HEK293 (cell line): ENCODE measurements around the gene TUBD1.
"Not testable (repeated sequence)": the region's sequence is repeated elsewhere in the genome, so short reads cannot be mapped to it uniquely, and the experiment has no call there.

ENCODE experiments used
- CTCF ChIA-PET: fragments of 350-600 bp; formaldehyde crosslinking; extraction: SDS; loops from one replicate; lab custom pipeline; 2021; ENCODE audit warnings: antibody characterized with exemption; lab: Yijun Ruan, JAX
- POLR2A ChIA-PET: fragments of 300-600 bp; formaldehyde crosslinking; extraction: SDS; loops from one replicate; lab custom pipeline; 2020; ENCODE audit warnings: antibody characterized with exemption, inconsistent platforms; lab: Yijun Ruan, JAX
- H3K27ac ChIP-seq: fragments of 200-500 bp; sonication (Bioruptor generic); 2 replicates; pipeline ENCODE4 v1.5.1; 2014; ENCODE audit warnings: low read depth, low read length, control low read depth, inconsistent platforms; ENCODE audit errors: extremely low read depth
- H3K36me3 ChIP-seq, 2 experiments: fragments of 200-500 bp in 1 of 2; sonication (Bioruptor generic) in 1 of 2; 1 replicate in 1 of 2; 2 replicates in 1 of 2; pipeline ENCODE4 v1.5.1; 2014 to 2017; ENCODE audit warnings: inconsistent platforms in 2 of 2, low read length in 2 of 2; ENCODE audit not compliant: control insufficient read depth in 2 of 2, insufficient read depth in 1 of 2
- H3K4me1 ChIP-seq: fragments of 200-500 bp; sonication (Bioruptor generic); 2 replicates; pipeline ENCODE4 v1.5.1; 2014; ENCODE audit warnings: mild to moderate bottlenecking, low read length, inconsistent platforms; ENCODE audit not compliant: control insufficient read depth, insufficient read depth
- H3K4me3 ChIP-seq: 2 replicates; pipeline ENCODE4 v1.5.1; 2011; ENCODE audit warnings: low read depth, mild to moderate bottlenecking, control low read depth, low read length, moderate library complexity
- H3K9me3 ChIP-seq: fragments of 200-500 bp; sonication (Bioruptor generic); 2 replicates; pipeline ENCODE4 v1.5.1; 2014; ENCODE audit warnings: low read depth, low read length, inconsistent platforms; ENCODE audit not compliant: control insufficient read depth, insufficient read depth
- MZF1 ChIP-seq: fragments of 450-650 bp; formaldehyde crosslinking; IDR thresholded peaks from 2 replicates; pipeline ENCODE4 v1.5.1; 2017; ENCODE audit warnings: missing biosample characterization, missing genetic modification characterization, borderline replicate concordance
- OSR2 ChIP-seq: fragments of 450-650 bp; formaldehyde crosslinking; IDR thresholded peaks from 2 replicates; pipeline ENCODE4 v1.5.1; 2016; ENCODE audit warnings: missing biosample characterization, missing genetic modification characterization
- REPIN1 ChIP-seq: fragments of 450-650 bp; formaldehyde crosslinking; IDR thresholded peaks from 2 replicates; pipeline ENCODE4 v1.5.1; 2017; ENCODE audit warnings: missing biosample characterization, missing genetic modification characterization, low read depth
- SCRT2 ChIP-seq: fragments of 450-650 bp; formaldehyde crosslinking; IDR thresholded peaks from 2 replicates; pipeline ENCODE4 v1.5.1; 2016; ENCODE audit warnings: missing biosample characterization, missing genetic modification characterization
- ZEB2 ChIP-seq: fragments of 450-650 bp; formaldehyde crosslinking; IDR thresholded peaks from 2 replicates; pipeline ENCODE4 v1.5.1; 2016; ENCODE audit warnings: missing biosample characterization, missing genetic modification characterization
- ZNF184 ChIP-seq: fragments of 450-650 bp; IDR thresholded peaks from 2 replicates; pipeline ENCODE4 v1.5.1; 2018; ENCODE audit warnings: missing biosample characterization, mild to moderate bottlenecking, missing genetic modification characterization
- ZNF660 ChIP-seq: fragments of 450-650 bp; IDR thresholded peaks from 2 replicates; pipeline ENCODE4 v1.5.1; 2018; ENCODE audit warnings: missing biosample characterization, mild to moderate bottlenecking, missing genetic modification characterization
- ZNF664 ChIP-seq: fragments of 450-650 bp; formaldehyde crosslinking; IDR thresholded peaks from 2 replicates; pipeline ENCODE4 v1.5.1; 2016; ENCODE audit warnings: missing biosample characterization, missing genetic modification characterization
- ZXDB ChIP-seq: fragments of 450-650 bp; formaldehyde crosslinking; IDR thresholded peaks from 2 replicates; pipeline ENCODE4 v1.5.1; 2016; ENCODE audit warnings: missing biosample characterization, missing genetic modification characterization
- TF ChIP-seq, protein P1 (sequence below): fragments of 450-650 bp; formaldehyde crosslinking; IDR thresholded peaks from 2 replicates; pipeline ENCODE4 v1.5.1; 2017; ENCODE audit warnings: missing biosample characterization, missing genetic modification characterization

Gene TUBD1

DNA sequence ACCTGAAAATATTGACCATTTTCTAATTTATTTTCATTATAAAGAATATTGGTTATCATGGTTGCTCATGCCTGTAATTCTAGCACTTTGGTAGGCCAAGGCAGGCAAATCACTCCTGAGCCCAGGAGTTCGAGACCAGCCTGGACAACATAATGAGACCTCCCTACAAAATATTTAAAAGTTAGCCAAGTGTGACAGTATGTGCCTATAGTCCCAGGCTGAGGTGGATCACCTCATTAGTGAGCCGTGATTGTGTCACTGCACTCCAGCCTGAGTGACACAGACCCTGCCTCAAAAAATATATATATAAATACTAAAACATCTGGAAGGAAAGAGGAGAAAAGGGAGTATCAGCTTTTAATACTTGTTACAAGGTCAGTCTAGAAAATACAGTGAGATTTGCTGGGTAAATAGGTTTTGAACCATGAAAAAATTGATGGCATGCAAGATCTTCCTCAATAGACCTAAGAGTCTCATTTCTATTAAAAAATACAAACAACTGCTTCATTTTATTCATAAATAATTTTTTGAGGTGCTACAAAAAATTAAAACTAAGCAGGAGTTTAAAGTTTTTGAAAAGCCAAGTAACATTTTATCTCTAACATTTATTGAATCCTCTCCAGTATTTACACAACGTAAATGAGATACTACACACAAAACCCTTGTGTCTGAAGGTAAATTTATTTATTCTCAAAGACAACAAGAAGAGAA lies 47.7 kb downstream of the TUBD1 start:
- peak overlapping the region; percentile 57; the same call in 1 of the 2 replicates for H3K27ac ChIP-seq
- peaks cover 34% of the 10 kb centered on the region for H3K4me1 ChIP-seq
- CTCF ChIA-PET = interaction anchor here (0.5 to 7.7 kb wide), 4 partner anchors 8 to 98 kb away, joined by 3 to 73 read pairs (median 4); no protein-coding TSS in a partner anchor

GRCh38 chr17:59842901-59843652 lies 49.7 kb downstream of the TUBD1 start:
- 0 out of 2 replicates have a peak overlapping the region, but pooled peaks have one; percentile 18 for H3K27ac ChIP-seq
- ChIA-PET CTCF (interaction anchor here (0.8 to 7.7 kb wide), 2 partner anchors 90 to 194 kb away, joined by 8 to 73 read pairs; no protein-coding TSS in a partner anchor), POLR2A (interaction anchor here (0.5 to 4.5 kb wide), 12 partner anchors 10 to 478 kb away, joined by 3 to 25 read pairs (median 6); no protein-coding TSS in a partner anchor)
- no peak overlapping the region for H3K4me3 ChIP-seq
- TF ChIP-seq ZNF184 (tag by site-specific recombination) (peak; percentile 42; the same call in 1 of the 2 replicates), MZF1 (tag by site-specific recombination) (no peak), SCRT2 (0 out of 2 replicates have a peak, but pooled peaks have one; percentile 33), REPIN1 (tag by site-specific recombination) (no peak), ZEB2 (tag by site-specific recombination) (0 out of 2 replicates have a peak, but pooled peaks have one; percentile 5), OSR2 (tag by site-specific recombination) (no peak)
- TF ChIP-seq, protein P1, sequence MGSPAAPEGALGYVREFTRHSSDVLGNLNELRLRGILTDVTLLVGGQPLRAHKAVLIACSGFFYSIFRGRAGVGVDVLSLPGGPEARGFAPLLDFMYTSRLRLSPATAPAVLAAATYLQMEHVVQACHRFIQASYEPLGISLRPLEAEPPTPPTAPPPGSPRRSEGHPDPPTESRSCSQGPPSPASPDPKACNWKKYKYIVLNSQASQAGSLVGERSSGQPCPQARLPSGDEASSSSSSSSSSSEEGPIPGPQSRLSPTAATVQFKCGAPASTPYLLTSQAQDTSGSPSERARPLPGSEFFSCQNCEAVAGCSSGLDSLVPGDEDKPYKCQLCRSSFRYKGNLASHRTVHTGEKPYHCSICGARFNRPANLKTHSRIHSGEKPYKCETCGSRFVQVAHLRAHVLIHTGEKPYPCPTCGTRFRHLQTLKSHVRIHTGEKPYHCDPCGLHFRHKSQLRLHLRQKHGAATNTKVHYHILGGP = no peak
- no peaks in the 10 kb centered on the region for H3K9me3 ChIP-seq
- H3K4me1 ChIP-seq = peaks cover 39% of the 10 kb centered on the region
- peaks cover 0 to 27% of the 10 kb centered on the region in 2 experiments; a peak in 1 of 3 replicates for H3K36me3 ChIP-seq

More for the DNA sequence above, 47.7 kb downstream of the TUBD1 start:
- POLR2A ChIA-PET = interaction anchor here (1.0 to 2.3 kb wide), 7 partner anchors 12 to 137 kb away, joined by 3 to 25 read pairs (median 4); partner anchors contain the start of genes PTRH2, RPS6KB1, TUBD1 and VMP1
- H3K4me3 ChIP-seq = no peak overlapping the region
- no peaks in the 10 kb centered on the region for H3K9me3 ChIP-seq
- TF ChIP-seq ZNF660 (tag by site-specific recombination) = 0 out of 2 replicates have a peak, but pooled peaks have one; percentile 18
- 0 out of 2 replicates have a peak, but pooled peaks have one; percentile 45 for TF ChIP-seq ZNF664 (tag by site-specific recombination)
- no peak for TF ChIP-seq ZXDB
- peaks cover 0 to 18% of the 10 kb centered on the region in 2 experiments; a peak in 1 of 3 replicates for H3K36me3 ChIP-seq

DNA sequence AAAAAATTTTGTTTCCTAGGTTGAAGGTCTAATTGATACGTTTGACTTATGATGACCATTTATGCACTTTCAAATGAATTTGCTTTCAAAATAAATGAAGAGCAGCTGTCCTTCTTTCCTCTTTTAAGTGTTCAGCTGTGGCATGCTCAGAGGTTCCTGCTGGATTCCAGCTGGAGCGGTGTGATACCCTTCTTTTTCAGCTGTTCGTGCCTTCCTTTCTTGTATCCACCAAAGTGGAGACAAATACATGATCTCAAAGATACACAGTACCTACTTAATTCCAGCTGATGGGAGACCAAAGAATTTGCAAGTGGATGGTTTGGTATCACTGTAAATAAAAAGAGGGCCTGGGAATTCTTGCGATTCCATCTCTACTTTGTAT lies 50.9 kb downstream of the TUBD1 start:
- peaks cover 38% of the 10 kb centered on the region for H3K4me1 ChIP-seq
- H3K4me3 ChIP-seq, H3K27ac ChIP-seq, H3K9me3 ChIP-seq: not testable (repeated sequence)
- ChIA-PET CTCF (interaction anchor here (0.6 to 7.7 kb wide), 4 partner anchors 9 to 302 kb away, joined by 3 to 73 read pairs (median 4); no protein-coding TSS in a partner anchor), POLR2A (interaction anchor here (0.7 to 4.5 kb wide), 6 partner anchors 10 to 87 kb away, joined by 3 to 23 read pairs (median 6); no protein-coding TSS in a partner anchor)
- H3K36me3 ChIP-seq = peaks cover 0 to 27% of the 10 kb centered on the region in 2 experiments; a peak in 1 of 3 replicates

DNA sequence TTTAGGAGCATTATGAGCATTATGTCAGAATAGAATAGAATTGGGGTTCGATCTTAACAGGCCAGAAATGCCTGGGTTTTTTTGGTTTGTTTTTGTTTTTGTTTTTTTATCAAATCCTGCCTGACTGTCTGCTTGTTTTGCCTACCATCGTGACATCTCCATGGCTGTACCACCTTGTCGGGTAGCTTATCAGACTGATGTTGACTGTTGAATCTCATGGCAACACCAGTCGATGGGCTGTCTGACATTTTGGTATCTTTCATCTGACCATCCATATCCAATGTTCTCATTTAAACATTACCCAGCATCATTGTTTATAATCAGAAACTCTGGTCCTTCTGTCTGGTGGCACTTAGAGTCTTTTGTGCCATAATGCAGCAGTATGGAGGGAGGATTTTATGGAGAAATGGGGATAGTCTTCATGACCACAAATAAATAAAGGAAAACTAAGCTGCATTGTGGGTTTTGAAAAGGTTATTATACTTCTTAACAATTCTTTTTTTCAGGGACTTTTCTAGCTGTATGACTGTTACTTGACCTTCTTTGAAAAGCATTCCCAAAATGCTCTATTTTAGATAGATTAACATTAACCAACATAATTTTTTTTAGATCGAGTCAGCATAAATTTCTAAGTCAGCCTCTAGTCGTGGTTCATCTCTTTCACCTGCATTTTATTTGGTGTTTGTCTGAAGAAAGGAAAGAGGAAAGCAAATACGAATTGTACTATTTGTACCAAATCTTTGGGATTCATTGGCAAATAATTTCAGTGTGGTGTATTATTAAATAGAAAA lies 51.5 kb downstream of the TUBD1 start:
- ChIA-PET POLR2A (interaction anchor here (0.7 to 4.5 kb wide), 9 partner anchors 10 to 134 kb away, joined by 3 to 23 read pairs (median 5); partner anchors contain the start of genes PTRH2 and VMP1), CTCF (interaction anchor here (0.6 to 7.7 kb wide), 3 partner anchors 8 to 93 kb away, joined by 3 to 73 read pairs (median 4); no protein-coding TSS in a partner anchor)
- 0 out of 2 replicates have a peak overlapping the region, but pooled peaks have one; percentile 95 for H3K27ac ChIP-seq
- peaks cover 0 to 27% of the 10 kb centered on the region in 2 experiments; a peak in 1 of 3 replicates for H3K36me3 ChIP-seq
- not testable (repeated sequence) for H3K9me3 ChIP-seq
- peak overlapping the region; percentile 70 for H3K4me3 ChIP-seq
- H3K4me1 ChIP-seq = peaks cover 32% of the 10 kb centered on the region
